Vagina (tissue), 2 donors: ENCODE results near the gene GADL1.

Experiments used
- POLR2A ChIP-seq, 2 donors: fragments of 450-650 bp; IDR thresholded peaks; one replicate each; pipeline ENCODE4 v1.6.1; 2017; ENCODE audit warnings: antibody characterized with exemption in 2 of 2, mild to moderate bottlenecking in 2 of 2, moderate library complexity in 2 of 2
- POLR2AphosphoS5 ChIP-seq, 2 donors: sonication (generic); formaldehyde crosslinking; IDR thresholded peaks; one replicate each; pipeline ENCODE4 v1.9.0; 2017; ENCODE audit warnings: antibody characterized with exemption in 2 of 2, mild to moderate bottlenecking in 2 of 2, low read depth in 1 of 2; ENCODE audit not compliant: insufficient read depth in 1 of 2
- TF ChIP-seq, protein P1 (sequence below), 3 experiments: fragments of 450-650 bp in 2 of 3; fragments of 200-600 bp in 1 of 3; sonication (generic) in 1 of 3; IDR thresholded peaks; one replicate each; pipeline ENCODE4 v1.5.1; 2017 to 2019; ENCODE audit warnings: antibody characterized with exemption in 3 of 3, mild to moderate bottlenecking in 2 of 3, moderate library complexity in 2 of 3

DNA sequence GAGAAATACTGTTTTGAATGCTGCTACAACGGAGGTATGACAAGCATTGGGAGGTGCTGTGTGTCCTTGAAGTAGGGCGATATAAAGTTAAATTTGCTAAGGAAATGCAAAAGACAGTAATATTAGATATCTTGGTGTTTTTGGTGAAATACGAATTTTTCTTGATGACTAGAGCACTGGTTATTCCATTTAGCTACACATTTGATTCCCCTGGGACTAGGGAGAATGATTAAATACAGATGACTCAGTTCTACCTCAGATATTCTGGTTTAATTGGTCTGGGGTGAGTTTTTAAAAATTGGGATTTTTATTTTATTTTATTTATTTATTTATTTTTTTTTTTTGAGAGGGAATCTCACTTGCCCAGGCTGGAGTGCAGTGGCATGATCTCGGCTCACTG lies 18.7 kb upstream of the GADL1 start:
- TF ChIP-seq, protein P1, sequence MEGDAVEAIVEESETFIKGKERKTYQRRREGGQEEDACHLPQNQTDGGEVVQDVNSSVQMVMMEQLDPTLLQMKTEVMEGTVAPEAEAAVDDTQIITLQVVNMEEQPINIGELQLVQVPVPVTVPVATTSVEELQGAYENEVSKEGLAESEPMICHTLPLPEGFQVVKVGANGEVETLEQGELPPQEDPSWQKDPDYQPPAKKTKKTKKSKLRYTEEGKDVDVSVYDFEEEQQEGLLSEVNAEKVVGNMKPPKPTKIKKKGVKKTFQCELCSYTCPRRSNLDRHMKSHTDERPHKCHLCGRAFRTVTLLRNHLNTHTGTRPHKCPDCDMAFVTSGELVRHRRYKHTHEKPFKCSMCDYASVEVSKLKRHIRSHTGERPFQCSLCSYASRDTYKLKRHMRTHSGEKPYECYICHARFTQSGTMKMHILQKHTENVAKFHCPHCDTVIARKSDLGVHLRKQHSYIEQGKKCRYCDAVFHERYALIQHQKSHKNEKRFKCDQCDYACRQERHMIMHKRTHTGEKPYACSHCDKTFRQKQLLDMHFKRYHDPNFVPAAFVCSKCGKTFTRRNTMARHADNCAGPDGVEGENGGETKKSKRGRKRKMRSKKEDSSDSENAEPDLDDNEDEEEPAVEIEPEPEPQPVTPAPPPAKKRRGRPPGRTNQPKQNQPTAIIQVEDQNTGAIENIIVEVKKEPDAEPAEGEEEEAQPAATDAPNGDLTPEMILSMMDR (IDR thresholded peaks at IDR 0.05): no peak
- no peak for TF ChIP-seq POLR2AphosphoS5 (IDR thresholded peaks at IDR 0.05; ENCODE audit: insufficient read depth in 1 of 2, low read depth in 1 of 2)
- TF ChIP-seq POLR2A (IDR thresholded peaks at IDR 0.05): no peak
